ENCODE data around the gene SP110. TPM values are rescaled to one million over a fixed set of nuclear protein-coding genes. Genes with fewer than 3 reads are reported as not detected.

Gene SP110
- total RNA-seq, 1 donor from 2014 or later = 25.2 TPM

- no peak overlapping the region for H3K27ac ChIP-seq
- intact Hi-C loops (cut with DNase I) = no loop called here
- no peak for TF ChIP-seq CTCF (IDR thresholded peaks at IDR 0.05)
- no peaks in the 10 kb centered on the region for H3K4me1 ChIP-seq
- H3K36me3 ChIP-seq = peaks cover 11 to 55% of the 10 kb centered on the region in 2 donors
- H3K4me3 ChIP-seq = no peak overlapping the region
- H3K9me3 ChIP-seq = no peaks in the 10 kb centered on the region
- DNase-seq (ENCODE audit: low spot score in 2 of 2) = no peak
- H3K27me3 ChIP-seq = no peaks in the 10 kb centered on the region
These were observed 49.3 kb downstream of the SP110 start for GRCh38 chr2:230170532-230170931.

- H3K27ac ChIP-seq = no peak overlapping the region
- no peak overlapping the region for H3K4me3 ChIP-seq
- no peaks in the 10 kb centered on the region for H3K4me1 ChIP-seq
- H3K27me3 ChIP-seq = no peaks in the 10 kb centered on the region
- no peak for DNase-seq (ENCODE audit: low spot score in 2 of 2)
- H3K36me3 ChIP-seq = peaks cover 2 to 30% of the 10 kb centered on the region in 2 donors
- H3K9me3 ChIP-seq = no peaks in the 10 kb centered on the region
- no peak for TF ChIP-seq CTCF (IDR thresholded peaks at IDR 0.05)
- intact Hi-C loops (cut with DNase I) = no loop called here
These were observed 53.1 kb downstream of the SP110 start for GRCh38 chr2:230166557-230167170.

DNA sequence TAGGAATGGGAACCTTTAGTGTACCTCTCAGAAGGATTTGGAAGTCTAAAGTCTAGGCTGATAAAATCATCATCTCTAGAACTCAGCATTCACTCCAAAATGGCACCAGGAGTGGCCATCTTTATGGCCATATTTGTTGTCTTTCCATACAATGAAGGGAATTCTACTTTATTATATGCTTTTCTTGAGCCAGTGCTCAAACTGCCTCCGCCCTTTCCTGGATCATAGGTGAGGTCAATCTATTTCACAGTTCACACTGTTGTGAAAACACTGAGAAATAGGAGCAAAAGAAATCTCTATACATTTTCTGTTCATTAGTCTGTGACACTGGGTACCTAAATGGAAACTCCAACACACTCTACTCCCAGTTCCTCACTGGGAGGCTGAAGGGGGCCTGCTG is 55.6 kb downstream of the SP110 start:
- TF ChIP-seq CTCF (IDR thresholded peaks at IDR 0.05) = no peak
- Histone ChIP-seq H3K9me3 (no peaks in the 10 kb centered on the region), H3K4me1 (no peaks in the 10 kb centered on the region), H3K36me3 (peaks cover 2 to 19% of the 10 kb centered on the region in 2 donors), H3K4me3 (no peak overlapping the region), H3K27me3 (no peaks in the 10 kb centered on the region), H3K27ac (no peak overlapping the region)
- DNase-seq (ENCODE audit: low spot score in 2 of 2) = no peak
- intact Hi-C loops (cut with DNase I) = loop anchor here (5.0 kb wide), 1 partner anchor 157 kb away; no protein-coding TSS in a partner anchor

DNA sequence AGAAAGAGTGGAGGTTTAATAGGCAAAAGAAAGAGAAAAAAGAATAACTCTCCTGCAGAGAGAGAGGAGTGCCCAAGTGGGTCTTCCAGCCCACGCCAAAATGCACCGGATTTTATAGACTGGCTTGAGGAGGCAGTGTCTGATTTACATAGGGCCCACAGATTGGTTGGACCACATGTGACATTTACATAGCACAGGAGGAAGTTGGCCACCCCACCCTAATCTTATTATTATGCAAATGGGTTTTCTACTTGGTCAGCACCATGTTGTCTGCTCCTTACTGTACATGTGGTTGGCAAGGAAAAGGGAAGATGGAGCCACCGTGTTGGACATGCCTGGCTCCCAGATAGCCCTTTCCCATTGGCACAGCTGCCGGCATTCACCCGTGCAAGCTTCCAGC is 56.8 kb downstream of the SP110 start:
- DNase-seq (ENCODE audit: low spot score in 2 of 2) = no peak
- no peak overlapping the region for H3K27ac ChIP-seq
- no peak for TF ChIP-seq CTCF (IDR thresholded peaks at IDR 0.05)
- peaks cover 0 to 10% of the 10 kb centered on the region in 2 donors for H3K36me3 ChIP-seq
- H3K4me1 ChIP-seq = no peaks in the 10 kb centered on the region
- H3K27me3 ChIP-seq = no peaks in the 10 kb centered on the region
- intact Hi-C loops (cut with DNase I) = loop anchor here (5.0 kb wide), 1 partner anchor 156 kb away; no protein-coding TSS in a partner anchor
- H3K4me3 ChIP-seq = no peak overlapping the region
- no peaks in the 10 kb centered on the region for H3K9me3 ChIP-seq

- Histone ChIP-seq H3K36me3 (no peaks in the 10 kb centered on the region), H3K27me3 (no peaks in the 10 kb centered on the region), H3K9me3 (no peaks in the 10 kb centered on the region), H3K27ac (no peak overlapping the region), H3K4me3 (no peak overlapping the region), H3K4me1 (no peaks in the 10 kb centered on the region)
- intact Hi-C loops (cut with DNase I) = loop anchor here (5.0 kb wide), 1 partner anchor 154 kb away; no protein-coding TSS in a partner anchor
- TF ChIP-seq CTCF (IDR thresholded peaks at IDR 0.05) = no peak
- no peak for DNase-seq (ENCODE audit: low spot score in 2 of 2)
These were observed 58.6 kb downstream of the SP110 start for GRCh38 chr2:230161184-230161583.

Measured in ascending aorta (tissue), 2 donors.